Stomach (tissue), 9 donors: ENCODE data around the gene FTO. TPM values are rescaled to one million over a fixed set of nuclear protein-coding genes. Genes with fewer than 3 reads are reported as not detected.
"Not testable (repeated sequence)": the region's sequence is repeated elsewhere in the genome, so short reads cannot be mapped to it uniquely, and the experiment has no call there.

Experiments used
- DNase-seq, 2 donors: peaks; one replicate each; pipeline versions ENCODE4 v3.0.0 to v3.0.0-alpha.2; 2013 to 2019
- H3K27ac ChIP-seq, 5 donors: fragments of 200-600 bp in 4 of 5; sonication (generic) in 4 of 5; one replicate each; pipeline ENCODE4 v1.5.1; 2013 to 2019; ENCODE audit warnings: mild to moderate bottlenecking in 1 of 5, moderate library complexity in 1 of 5
- H3K27me3 ChIP-seq, 3 donors: fragments of 200-600 bp; sonication (generic); one replicate each; pipeline ENCODE4 v1.5.1; 2017 to 2019; ENCODE audit warnings: mixed run types in 1 of 3
- H3K36me3 ChIP-seq, 4 donors: fragments of 200-600 bp; sonication (generic); 1 replicate in 3 of 4; 2 replicates in 1 of 4; pipeline ENCODE4 v1.5.1; 2016 to 2019
- H3K4me1 ChIP-seq, 4 donors: fragments of 200-600 bp; sonication (generic); one replicate each; pipeline ENCODE4 v1.5.1; 2016 to 2019
- H3K4me3 ChIP-seq, 4 donors: fragments of 200-600 bp; sonication (generic) in 3 of 4; one replicate each; pipeline ENCODE4 v1.5.1; 2016 to 2019; ENCODE audit warnings: mild to moderate bottlenecking in 1 of 4
- H3K9me3 ChIP-seq, 4 donors: fragments of 200-600 bp; sonication (generic); one replicate each; pipeline ENCODE4 v1.5.1; 2016 to 2019
- CTCF ChIP-seq, 7 experiments: fragments of 450-650 bp in 4 of 7; fragments of 200-600 bp in 3 of 7; sonication (generic) in 3 of 7; IDR thresholded peaks; one replicate each; pipeline ENCODE4 v1.5.1; 2016 to 2019; ENCODE audit warnings: antibody characterized with exemption in 7 of 7, control low read depth in 2 of 7, mild to moderate bottlenecking in 1 of 7
- EP300 ChIP-seq: sonication (generic); formaldehyde crosslinking; IDR thresholded peaks from one replicate; pipeline ENCODE4 v1.6.1; 2017; ENCODE audit warnings: antibody characterized with exemption
- POLR2A ChIP-seq, 4 donors: fragments of 450-650 bp; IDR thresholded peaks; one replicate each; pipeline ENCODE4 v1.6.1; 2016; ENCODE audit warnings: antibody characterized with exemption in 4 of 4, control low read depth in 2 of 4, mild to moderate bottlenecking in 1 of 4, moderate library complexity in 1 of 4
- POLR2AphosphoS5 ChIP-seq, 3 donors: sonication (generic); formaldehyde crosslinking; IDR thresholded peaks; one replicate each; pipeline ENCODE4 v1.6.1; 2016; ENCODE audit warnings: antibody characterized with exemption in 3 of 3
- WGBS, 5 donors: extraction: QIAGEN DNeasy Blood & Tissue Kit in 3 of 5; methylation state at CpG; one replicate each; pipeline versions ENCODE4 v1.1.5 to v1.1.7; 2013 to 2018; 5-methylcytosine and 5-hydroxymethylcytosine counted together
- intact Hi-C: fragments of 100-400 bp; cut with DNase I; formaldehyde crosslinking; loops from one replicate; pipeline ENCODE4 v1.15.1; 2023; ENCODE audit warnings: low total_unique reads
- polyA plus RNA-seq, 3 donors: library from polyadenylated mRNA; stranded (reverse); fragments of 200-250 nt; gene quantifications; one replicate each; pipeline ENCODE4 v1.2.3, GENCODE V29; 2013
- total RNA-seq, 5 donors: library from RNA; depleted of rRNA; stranded (reverse); fragments of >200 nt; gene quantifications; one replicate each; pipeline versions ENCODE4 v1.1.0 to v1.2.3, GENCODE V29; 2014 to 2016
- donor health status: healthy with polysubstance abuse.
- donor health status: Bipolar disorder and iron deficiency.
- donor health status: healthy.

Gene FTO
- total and polyA plus RNA-seq, 8 donors: 9.3 to 88.7 (median 24.6) TPM

- no peak for DNase-seq
- intact Hi-C loops: no loop called here
- Histone ChIP-seq H3K27ac (no peak overlapping the region), H3K4me3 (no peak overlapping the region), H3K36me3 (peaks cover 0 to 13% (median 6%) of the 10 kb centered on the region in 4 donors), H3K27me3 (no peaks in the 10 kb centered on the region), H3K4me1 (peaks cover 0 to 9% (median 2%) of the 10 kb centered on the region in 4 donors), H3K9me3 (no peaks in the 10 kb centered on the region)
- WGBS, 5 donors: 62 to 80% (median 72%) methylated on average over 2 of the region's 2 CpGs
- TF ChIP-seq CTCF (IDR thresholded peaks at IDR 0.05): no peak
- TF ChIP-seq POLR2AphosphoS5 (IDR thresholded peaks at IDR 0.05): no peak
- TF ChIP-seq EP300: no peak
- no peak for TF ChIP-seq POLR2A (IDR thresholded peaks at IDR 0.05)
Observed at GRCh38 chr16:53841884-53842283, 137.9 kb downstream of the FTO start.

GRCh38 chr16:53843084-53843483 lies 139.1 kb downstream of the FTO start:
- TF ChIP-seq POLR2A (IDR thresholded peaks at IDR 0.05) (no peak), EP300 (no peak), POLR2AphosphoS5 (IDR thresholded peaks at IDR 0.05) (no peak), CTCF (IDR thresholded peaks at IDR 0.05) (no peak)
- DNase-seq: no peak
- H3K9me3 ChIP-seq: no peaks in the 10 kb centered on the region

GRCh38 chr16:53844804-53845203 lies 140.8 kb downstream of the FTO start:
- WGBS, 5 donors: 74 to 88% (median 82%) methylated on average over 3 of the region's 3 CpGs
- Histone ChIP-seq H3K36me3 (peaks cover 0 to 17% (median 14%) of the 10 kb centered on the region in 4 donors), H3K27ac (no peak overlapping the region), H3K27me3 (no peaks in the 10 kb centered on the region), H3K4me1 (no peaks in the 10 kb centered on the region), H3K9me3 (no peaks in the 10 kb centered on the region), H3K4me3 (no peak overlapping the region)
- intact Hi-C loops: no loop called here
- TF ChIP-seq POLR2A (IDR thresholded peaks at IDR 0.05) (no peak), CTCF (IDR thresholded peaks at IDR 0.05) (no peak), POLR2AphosphoS5 (IDR thresholded peaks at IDR 0.05) (no peak), EP300 (no peak)
- no peak for DNase-seq

More at GRCh38 chr16:53843084-53843483, 139.1 kb downstream of the FTO start:
- H3K27me3 ChIP-seq: no peaks in the 10 kb centered on the region
- H3K4me3 ChIP-seq: no peak overlapping the region
- no peaks in the 10 kb centered on the region for H3K4me1 ChIP-seq
- peaks cover 0 to 13% (median 9%) of the 10 kb centered on the region in 4 donors for H3K36me3 ChIP-seq
- intact Hi-C loops: no loop called here
- 78 to 92% (median 84%) methylated on average over 1 of the region's 1 CpG for WGBS, 5 donors
- H3K27ac ChIP-seq: no peak overlapping the region

- intact Hi-C loops, H3K27me3 ChIP-seq, H3K4me1 ChIP-seq, H3K9me3 ChIP-seq, H3K27ac ChIP-seq, DNase-seq, H3K4me3 ChIP-seq: not testable (repeated sequence)
- 91 to 96% (median 94%) methylated on average over 5 of the region's 5 CpGs for WGBS, 5 donors
- H3K36me3 ChIP-seq: peaks cover 0 to 17% (median 14%) of the 10 kb centered on the region in 4 donors
Observed at GRCh38 chr16:53846549-53846948, 142.6 kb downstream of the FTO start.

- intact Hi-C loops: no loop called here
- WGBS, 5 donors: 58 to 92% (median 89%) methylated on average over 6 of the region's 6 CpGs
- DNase-seq: no peak
- Histone ChIP-seq H3K36me3 (peaks cover 0 to 17% (median 14%) of the 10 kb centered on the region in 4 donors), H3K27me3 (no peaks in the 10 kb centered on the region), H3K4me3 (no peak overlapping the region), H3K9me3 (no peaks in the 10 kb centered on the region), H3K4me1 (no peaks in the 10 kb centered on the region), H3K27ac (no peak overlapping the region)
- TF ChIP-seq CTCF (IDR thresholded peaks at IDR 0.05) (no peak), POLR2A (IDR thresholded peaks at IDR 0.05) (no peak), POLR2AphosphoS5 (IDR thresholded peaks at IDR 0.05) (no peak), EP300 (no peak)
Observed at GRCh38 chr16:53846971-53847370, 143.0 kb downstream of the FTO start.
